Cerebellar nuclear complex (tissue), 1 donor: ENCODE measurements around the gene CUEDC2.

Experiments
- DNase-seq, 2 experiments: peaks; one replicate each; lab custom pipeline; 2025; lab: John Stamatoyannopoulos, UW

Gene CUEDC2

DNA sequence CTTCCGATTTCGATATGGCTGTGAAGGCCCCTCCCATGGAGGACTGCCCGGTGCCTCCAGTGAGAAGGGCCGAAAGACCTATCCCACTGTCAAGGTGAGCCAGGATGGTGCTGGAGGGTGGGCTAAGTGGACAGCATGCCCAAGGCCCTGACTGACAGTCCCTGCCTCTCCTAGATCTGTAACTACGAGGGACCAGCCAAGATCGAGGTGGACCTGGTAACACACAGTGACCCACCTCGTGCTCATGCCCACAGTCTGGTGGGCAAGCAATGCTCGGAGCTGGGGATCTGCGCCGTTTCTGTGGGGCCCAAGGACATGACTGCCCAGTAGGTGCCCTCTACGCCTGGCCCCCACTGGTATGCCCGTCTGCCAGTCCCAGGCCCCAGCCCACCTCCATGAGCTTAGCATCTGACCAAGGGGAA, 35.6 kb downstream of the CUEDC2 start:
- DNase-seq: no peak

DNA sequence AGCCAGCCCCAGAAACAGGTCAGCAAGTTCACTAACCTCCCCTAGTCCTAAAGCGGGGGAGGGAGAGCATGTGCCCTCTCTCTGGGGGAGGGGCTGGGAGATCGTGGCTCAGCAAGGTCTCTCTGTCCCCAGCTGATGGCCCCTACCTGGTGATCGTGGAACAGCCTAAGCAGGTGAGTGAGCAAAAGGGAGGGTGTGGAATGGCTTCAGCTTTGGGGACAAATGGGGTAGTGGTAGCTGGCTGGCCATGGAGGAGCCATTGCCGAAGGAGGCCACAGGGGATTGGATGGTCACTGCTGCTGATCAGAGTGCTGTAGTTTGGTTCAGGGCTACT, 36.1 kb downstream of the CUEDC2 start:
- DNase-seq: no peak

DNA sequence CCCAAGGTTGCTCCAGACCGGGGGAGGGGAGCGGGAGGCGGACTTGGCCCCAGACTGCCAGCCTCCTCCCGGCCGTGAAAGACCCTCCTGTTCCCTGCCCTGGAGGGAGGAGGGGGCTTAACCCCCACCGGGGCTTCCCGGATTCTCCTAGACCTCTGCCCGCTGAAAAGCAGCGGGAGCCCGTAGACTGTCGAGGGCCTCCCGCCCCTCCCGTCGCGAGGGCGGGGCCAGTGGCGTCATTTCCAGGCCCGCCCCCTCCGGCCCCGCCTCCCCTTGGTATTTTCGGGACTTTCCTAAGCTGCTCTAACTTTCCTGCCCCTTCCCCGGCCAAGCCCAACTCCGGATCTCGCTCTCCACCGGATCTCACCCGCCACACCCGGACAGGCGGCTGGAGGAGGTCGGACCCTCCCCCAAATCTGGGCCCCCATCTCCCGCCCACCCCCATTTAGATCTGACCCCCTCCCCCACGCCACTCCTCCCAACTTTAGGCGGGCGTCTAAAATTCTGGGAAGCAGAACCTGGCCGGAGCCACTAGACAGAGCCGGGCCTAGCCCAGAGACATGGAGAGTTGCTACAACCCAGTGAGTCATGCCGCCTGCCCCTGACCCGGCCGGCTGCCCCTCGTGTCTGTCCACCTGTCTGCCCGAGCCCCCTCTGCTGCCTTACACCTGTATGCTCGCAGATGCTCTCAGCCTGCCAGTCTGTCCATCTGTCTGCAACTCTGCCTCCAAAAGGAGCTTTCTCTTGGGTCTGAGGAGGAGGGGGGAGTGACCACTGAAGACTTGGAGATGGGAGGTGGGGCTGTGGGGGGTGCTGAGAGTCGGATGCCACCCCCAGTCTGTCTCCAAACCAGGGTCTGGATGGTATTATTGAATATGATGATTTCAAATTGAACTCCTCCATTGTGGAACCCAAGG, 36.7 kb downstream of the CUEDC2 start, which contains the start of gene NFKB2:
NFKB2 (plus strand) TSS at position 306 of the 917 bp plus-strand sequence; CDS start at position 561, 255 bp downstream.
- no peak for DNase-seq

DNA sequence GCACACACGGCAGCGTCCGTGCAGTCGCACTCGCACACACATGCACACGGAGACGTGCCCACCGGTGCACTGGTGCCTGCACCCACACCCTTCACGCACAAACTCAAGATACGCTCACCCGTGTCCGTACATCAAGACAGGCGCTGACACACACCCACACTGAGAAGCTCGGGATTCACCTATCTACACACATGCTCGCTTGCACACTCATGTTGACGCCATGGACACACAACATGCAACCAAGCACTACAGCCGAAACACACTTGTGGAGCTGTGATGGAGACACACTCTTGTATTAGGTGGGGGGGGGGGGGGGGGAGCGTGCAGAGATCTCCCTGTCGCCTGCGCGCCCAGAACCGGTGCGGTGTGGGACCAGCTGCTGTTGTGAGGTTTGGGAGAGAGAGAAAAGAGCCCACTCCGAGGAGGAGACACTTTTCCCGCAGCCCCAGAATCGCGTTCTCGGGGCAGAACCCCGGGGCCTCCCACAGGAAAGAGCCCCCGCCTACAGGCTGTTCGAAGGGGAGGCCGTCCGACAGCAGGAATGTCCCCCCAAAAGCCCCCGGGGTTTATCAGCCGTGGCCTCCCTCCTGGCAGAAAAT, 37.5 kb downstream of the CUEDC2 start:
- no peak for DNase-seq

DNA sequence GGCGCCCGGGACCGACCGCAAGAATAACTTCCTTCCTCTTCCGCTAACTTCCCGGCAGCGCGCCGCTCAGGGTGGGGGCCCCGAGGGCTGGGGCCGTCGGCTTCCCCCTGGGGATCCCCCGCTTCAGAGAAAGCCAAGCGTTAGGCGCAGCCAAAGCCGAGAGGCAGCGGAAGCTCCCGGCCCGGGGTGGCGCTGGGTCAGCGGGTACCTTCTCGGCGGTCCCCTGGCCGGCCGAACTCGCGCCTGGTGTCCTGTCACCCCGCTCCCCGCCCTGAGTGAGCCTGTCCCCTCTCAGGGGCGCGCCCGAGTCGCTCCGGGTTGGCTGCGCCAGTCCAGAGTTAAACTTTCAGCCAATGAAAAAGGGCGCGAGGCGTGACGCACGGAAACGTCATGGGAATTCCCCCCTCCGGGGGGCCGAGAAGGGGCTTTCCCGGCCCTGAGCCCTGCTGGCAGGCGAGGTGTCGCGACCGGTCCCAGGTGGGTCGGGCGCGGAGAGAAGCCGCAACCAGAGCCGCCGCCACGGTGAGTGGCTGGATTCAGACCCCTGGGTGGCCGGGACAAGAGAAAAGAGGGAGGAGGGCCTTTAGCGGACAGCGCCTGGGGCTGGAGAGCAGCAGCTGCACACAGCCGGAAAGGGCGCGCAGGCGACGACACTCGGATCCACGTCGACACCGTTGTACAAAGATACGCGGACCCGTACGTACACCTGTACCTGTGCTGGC, 38.1 kb downstream of the CUEDC2 start:
- no peak for DNase-seq

DNA sequence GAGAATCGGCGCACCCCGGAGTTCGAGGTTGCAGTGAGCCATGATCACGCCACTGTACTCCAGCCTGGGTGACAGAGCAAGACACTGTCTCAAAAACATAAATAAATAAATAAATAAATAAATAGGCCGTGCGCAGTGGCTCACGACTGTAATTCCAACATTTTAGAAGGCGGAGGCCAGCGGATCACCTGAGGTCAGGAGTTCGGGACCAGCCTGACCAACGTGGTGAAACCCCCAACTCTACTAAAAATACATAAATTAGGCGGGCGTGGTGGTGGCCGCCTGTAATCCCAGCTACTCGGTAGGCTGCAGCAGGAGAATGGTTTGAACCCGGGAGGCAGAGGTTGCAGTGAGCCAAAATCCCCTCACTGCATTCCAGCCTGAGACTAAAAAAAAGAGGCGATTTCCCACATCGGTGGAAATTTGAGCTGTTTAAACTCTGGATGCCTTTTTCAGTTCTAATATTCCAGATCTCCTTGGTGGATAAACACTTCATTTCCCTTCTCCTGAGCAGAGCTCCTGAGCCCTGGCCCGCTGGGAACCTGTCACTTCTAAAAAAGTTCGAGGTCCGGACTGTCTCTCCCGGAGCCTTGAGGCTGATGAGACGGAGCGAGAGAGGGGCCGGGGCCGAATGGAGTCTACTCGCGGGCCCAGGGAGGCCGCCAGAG, 38.8 kb downstream of the CUEDC2 start:
- DNase-seq: peak in 1 of 2 experiments; percentile 43

DNA sequence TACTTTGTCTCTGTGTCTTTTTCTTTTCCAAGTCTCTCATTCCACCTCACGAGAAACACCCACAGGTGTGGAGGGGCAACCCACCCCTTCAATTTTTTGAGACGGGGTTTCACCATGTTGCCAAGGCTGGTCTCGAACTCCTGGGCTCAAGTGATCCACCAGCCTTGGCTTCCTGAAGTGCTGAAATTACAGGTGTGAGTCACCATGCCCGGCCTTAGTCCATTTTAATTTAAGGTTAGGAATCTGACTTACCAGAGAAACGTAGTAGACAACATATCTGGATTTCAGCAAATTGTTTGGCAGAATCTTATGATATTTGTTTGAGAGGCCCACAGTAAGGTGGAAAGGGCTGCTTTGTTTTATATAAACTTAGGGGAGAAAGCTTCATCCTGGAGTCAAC, 40.1 kb downstream of the CUEDC2 start:
- no peak for DNase-seq

DNA sequence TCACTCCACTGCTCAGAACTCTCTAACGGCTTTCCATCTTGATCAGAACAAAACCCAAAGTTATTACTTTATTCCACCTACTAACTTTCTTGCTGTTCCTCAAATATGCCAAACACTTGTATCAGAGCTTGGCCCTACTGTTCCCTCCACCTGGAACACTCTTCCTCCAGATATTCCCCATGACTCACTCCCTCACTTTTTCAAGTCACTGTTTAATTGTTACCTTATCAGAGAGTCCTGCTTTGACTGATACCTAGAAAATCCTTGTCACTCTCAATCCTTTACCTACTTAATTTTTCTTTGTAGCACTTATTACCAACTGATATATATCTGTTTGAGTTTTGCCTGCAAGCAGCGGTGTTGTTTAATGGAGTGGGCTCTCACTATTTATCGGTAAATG, 42.5 kb downstream of the CUEDC2 start:
- DNase-seq: no peak

DNA sequence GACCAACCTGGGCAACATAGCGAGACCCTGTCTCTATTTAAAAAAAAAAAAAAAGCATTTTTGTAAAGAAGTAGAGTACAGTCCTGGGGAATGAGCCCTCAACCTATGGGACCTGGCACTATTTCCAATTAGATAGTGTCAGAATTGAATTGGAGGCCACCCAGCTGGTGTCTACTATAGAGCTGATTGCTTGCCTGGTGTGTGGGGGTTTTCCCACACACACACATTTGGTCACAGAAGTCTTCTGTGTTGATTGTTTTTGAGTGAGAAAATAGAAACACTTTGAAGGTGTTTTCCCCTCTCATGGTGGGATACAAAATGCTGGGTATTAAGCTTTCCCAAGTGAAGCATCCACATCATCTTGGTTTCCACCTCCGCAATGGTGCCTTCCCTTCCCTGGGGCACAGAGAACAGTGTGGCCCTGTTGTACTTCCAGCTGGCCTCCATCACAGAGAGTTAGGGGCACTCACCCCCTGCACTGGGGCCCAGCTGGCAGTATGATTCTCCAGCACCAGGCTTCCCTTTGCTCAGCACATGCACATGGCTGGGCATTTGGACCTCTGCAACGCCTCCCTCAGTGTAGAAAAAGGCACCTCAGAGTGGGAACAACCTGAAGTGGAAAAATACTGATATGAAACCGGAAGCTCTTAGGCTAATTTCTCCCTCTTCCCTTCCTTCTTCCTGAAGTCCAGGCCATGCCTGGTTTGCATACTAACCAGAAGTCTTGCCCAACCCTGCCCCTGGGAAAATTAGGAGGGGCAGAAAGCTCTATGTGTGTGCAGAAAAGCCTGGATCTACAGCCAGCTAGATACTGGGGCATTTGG, 47.6 kb downstream of the CUEDC2 start:
- DNase-seq: no peak

DNA sequence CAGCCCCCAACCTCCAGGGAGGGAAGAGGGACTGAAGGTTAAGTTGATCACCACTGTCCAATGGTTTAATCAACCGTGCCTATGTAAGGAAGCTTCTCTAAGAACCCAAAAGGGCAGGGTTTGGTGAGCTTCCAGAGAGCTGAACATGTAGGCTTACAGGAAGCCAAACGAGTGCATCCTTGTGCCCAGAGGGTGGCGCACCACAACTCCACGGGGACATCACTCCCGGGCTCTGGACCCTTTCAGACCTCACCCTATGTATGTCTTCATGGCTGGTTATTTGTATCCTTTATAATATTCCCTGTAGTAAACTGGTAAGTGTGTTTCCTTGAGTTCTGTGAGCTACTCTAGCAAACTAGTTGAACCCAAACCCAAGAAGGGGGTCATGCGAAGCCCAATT, 48.3 kb downstream of the CUEDC2 start:
- no peak for DNase-seq

DNA sequence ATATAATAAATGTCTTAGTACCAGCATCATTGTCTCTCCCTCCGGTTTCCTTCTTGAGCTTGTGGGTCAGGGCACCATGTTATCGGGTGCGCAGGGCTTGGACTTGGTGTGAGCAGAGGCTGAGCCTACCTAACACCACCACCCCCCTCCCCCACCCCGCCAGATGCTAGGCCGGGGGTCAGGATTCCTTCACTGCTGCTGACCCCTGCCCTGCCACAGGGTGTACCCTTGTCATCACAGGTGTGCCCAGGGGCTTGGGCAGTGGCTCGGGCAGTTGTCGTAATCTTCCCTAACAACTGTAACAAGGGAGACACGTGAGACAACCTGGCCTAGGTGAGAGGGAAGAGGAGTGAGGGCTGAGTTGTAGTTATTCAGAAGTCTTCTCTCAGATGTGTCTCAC, 49.5 kb downstream of the CUEDC2 start:
- no peak for DNase-seq

DNA sequence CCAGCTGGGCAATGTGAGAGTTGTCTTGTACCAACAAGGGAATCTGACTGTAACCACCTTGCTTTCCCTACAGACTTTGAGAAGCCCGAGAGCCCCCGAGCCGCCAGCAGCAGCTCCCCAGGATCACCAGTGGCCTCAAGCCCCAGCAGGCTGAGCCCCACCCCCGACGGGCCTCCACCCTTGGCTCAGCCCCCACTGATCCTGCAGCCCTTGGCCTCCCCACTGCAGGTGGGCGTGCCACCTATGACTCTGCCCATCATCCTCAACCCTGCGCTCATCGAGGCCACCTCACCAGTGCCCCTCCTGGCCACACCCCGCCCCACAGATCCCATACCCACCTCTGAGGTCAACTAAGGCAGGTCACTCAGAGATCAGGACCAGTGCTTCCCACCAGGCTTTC, 50.4 kb downstream of the CUEDC2 start:
- DNase-seq: no peak

DNA sequence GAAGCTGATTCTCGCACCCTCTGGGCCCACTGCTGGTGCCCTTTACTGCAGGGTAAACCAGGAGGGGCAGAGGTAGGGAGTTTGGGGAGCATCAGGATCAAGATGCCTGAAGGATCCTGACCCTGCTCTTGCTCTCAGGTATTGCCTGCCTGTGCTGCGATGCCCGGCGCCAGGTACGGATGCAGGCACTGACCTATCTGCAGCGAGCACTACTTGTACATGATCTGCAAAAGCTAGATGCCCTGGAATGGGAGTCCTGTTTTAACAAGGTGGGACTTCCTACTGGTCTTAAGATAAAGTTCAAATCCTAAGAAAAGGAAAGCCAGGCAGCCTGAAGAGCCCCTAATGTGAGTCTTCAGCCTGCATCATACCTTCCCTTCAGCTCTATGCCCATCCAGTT, 53.0 kb downstream of the CUEDC2 start:
- DNase-seq: no peak

DNA sequence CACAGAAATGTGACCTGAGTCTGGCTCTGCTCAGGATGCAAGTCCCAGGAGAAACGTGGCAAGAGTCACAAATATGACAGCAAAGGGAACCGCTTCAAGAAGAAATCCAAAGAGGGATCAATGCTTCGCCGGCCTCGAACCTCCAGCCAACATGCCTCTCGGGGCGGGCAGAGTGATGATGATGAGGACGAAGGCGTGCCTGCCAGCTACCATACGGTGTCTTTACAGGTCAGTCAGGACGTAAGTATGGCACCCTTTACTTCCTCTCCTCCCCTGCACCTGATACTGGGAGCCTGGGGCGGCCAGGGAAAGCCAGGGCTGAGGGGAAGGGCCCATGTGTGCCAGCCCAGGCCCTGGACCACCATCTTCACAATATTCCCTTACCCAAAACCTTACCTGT, 55.5 kb downstream of the CUEDC2 start:
- DNase-seq: no peak

DNA sequence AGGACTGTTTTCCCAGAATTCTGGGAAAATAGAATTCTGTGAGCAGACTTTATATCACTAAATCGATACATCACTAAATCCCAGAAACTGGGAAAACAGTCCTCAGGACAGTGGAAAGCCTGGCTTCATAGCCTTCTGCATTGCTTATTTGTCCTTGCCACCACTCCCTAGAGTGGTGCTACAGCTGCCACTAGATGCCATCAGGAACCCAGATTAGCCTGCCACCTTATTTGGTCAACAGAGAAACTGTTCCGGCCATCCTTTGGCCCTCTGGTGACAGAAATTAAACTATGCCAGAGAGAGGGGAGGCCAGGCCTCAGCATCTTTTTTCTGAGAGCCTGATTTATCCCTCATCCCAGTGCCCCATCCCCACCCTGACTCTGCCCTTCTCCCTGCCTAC, 56.5 kb downstream of the CUEDC2 start:
- DNase-seq: no peak

DNA sequence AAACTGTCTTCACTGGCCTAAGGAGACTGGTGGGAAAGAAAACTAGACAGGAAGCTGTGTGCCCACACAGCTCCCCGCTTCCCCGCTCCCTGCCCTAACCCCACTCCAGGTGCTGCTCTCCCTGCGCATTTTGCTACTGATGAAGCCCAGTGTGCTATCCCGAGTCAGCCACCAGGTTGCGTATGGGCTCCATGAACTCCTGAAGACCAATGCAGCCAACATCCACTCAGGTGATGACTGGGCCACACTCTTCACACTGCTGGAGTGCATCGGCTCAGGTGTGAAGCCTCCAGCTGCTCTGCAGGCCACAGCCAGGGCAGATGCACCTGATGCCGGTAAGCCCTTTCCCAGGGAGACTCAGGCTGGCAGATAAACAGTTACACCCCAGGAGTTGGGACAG, 57.1 kb downstream of the CUEDC2 start:
- no peak for DNase-seq
